ENCODE measurements around the gene GABRE.

The GABRE gene

DNA sequence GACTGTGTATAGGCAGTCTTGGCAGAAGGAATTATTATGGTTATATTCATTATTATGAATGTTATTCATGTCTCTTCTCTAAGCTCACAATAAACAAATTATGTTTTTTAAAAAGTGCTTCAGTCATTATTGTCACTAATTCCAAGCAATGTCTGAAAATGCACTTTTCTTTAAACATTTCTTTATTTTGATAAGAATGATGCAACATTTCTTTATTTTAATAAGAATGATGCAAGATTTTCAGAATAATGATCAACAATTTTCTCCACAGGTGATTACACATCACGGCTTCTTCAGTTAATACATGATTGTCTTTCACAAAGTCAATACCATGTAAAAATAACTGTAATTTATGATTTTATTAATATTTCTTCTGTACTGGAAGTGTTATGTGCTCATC, 39.1 kb downstream of the GABRE start:
- TF ChIP-seq CTCF (IDR thresholded peaks at IDR 0.05; ENCODE audit: extremely low read depth, missing control alignments), result no peak
- DNase-seq (ENCODE audit: low spot score), result no peak

GRCh38 chrX:151929126-151929525, 45.4 kb downstream of the GABRE start:
- no peak for TF ChIP-seq CTCF (IDR thresholded peaks at IDR 0.05; ENCODE audit: extremely low read depth, missing control alignments)
- no peak for DNase-seq (ENCODE audit: low spot score)

DNA sequence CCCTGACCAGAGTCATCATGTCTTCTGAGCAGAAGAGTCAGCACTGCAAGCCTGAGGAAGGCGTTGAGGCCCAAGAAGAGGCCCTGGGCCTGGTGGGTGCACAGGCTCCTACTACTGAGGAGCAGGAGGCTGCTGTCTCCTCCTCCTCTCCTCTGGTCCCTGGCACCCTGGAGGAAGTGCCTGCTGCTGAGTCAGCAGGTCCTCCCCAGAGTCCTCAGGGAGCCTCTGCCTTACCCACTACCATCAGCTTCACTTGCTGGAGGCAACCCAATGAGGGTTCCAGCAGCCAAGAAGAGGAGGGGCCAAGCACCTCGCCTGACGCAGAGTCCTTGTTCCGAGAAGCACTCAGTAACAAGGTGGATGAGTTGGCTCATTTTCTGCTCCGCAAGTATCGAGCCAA, 50.8 kb downstream of the GABRE start:
- TF ChIP-seq CTCF (IDR thresholded peaks at IDR 0.05; ENCODE audit: extremely low read depth, missing control alignments), result no peak

DNA sequence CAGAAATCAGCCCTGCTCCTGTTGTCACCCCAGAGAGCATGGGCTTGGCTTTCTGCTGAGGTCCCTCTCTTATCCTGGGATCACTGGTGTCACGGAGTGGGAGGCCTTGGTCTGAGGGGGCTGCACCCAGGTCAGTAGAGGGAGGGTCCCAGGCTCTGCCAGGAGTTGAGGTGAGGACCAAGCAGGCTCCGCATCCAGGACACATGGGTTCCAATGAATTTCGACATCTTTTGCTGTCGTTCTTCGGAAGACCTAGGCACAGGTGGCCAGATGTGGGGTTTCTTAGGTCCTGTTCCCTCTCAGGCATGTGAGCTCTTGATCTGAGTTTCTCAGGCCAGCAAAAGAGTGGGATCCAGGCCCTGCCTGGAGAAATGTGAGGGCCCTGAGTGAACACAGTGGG, 51.8 kb downstream of the GABRE start:
- no peak for DNase-seq (ENCODE audit: low spot score)
- TF ChIP-seq CTCF (IDR thresholded peaks at IDR 0.05; ENCODE audit: extremely low read depth, missing control alignments), result no peak

More for the DNA sequence above, 50.8 kb downstream of the GABRE start:
- no peak for DNase-seq (ENCODE audit: low spot score)

- no peak for DNase-seq (ENCODE audit: low spot score)
- no peak for TF ChIP-seq CTCF (IDR thresholded peaks at IDR 0.05; ENCODE audit: extremely low read depth, missing control alignments)
These were observed 52.6 kb downstream of the GABRE start for GRCh38 chrX:151921866-151922265.

- no peak for TF ChIP-seq CTCF (IDR thresholded peaks at IDR 0.05; ENCODE audit: extremely low read depth, missing control alignments)
- DNase-seq (ENCODE audit: low spot score), result no peak
These were observed 53.2 kb downstream of the GABRE start for GRCh38 chrX:151921292-151921691.

GRCh38 chrX:151920530-151920929, 53.9 kb downstream of the GABRE start:
- no peak for TF ChIP-seq CTCF (IDR thresholded peaks at IDR 0.05; ENCODE audit: extremely low read depth, missing control alignments)
- DNase-seq (ENCODE audit: low spot score), result no peak

All from GM20000 (cell line).